IMR-90 (cell line): Measurements from ENCODE around the gene SH3BP4. TPM values are rescaled to one million over a fixed set of nuclear protein-coding genes. Genes with fewer than 3 reads are reported as not detected.

Experiments
- ATAC-seq: fragments of 200-7000 bp; cut with Tn5 transposase; 2 replicates; pipeline ENCODE4 v1.9.1; 2020; ENCODE audit warnings: low read depth, mild to moderate bottlenecking, moderate library complexity
- BruUV-seq: library from RNA; stranded (reverse); fragments of 400-500 nt; replicated peaks from 2 replicates; lab custom pipeline; 2021; lab: Mats Ljungman, UMichigan
- CTCF ChIA-PET: fragments of 300-600 bp; formaldehyde crosslinking; extraction: SDS; loops from one replicate; lab custom pipeline; 2021; ENCODE audit warnings: antibody characterized with exemption; lab: Yijun Ruan, JAX
- POLR2A ChIA-PET: fragments of 300-600 bp; sonication (Branson Sonifier 250); formaldehyde crosslinking; loops from one replicate; lab custom pipeline; 2022; ENCODE audit warnings: antibody characterized with exemption; ENCODE audit not compliant: unreplicated experiment; lab: Charles Lee
- DNase-seq: peaks from one replicate; pipeline ENCODE4 v3.0.0; 2013
- H2AFZ ChIP-seq: replicated peaks from 2 replicates; pipeline ENCODE3; 2013; ENCODE audit warnings: low read length, mild to moderate bottlenecking; ENCODE audit not compliant: poor library complexity
- H2AK5ac ChIP-seq: 2 replicates; pipeline ENCODE4 v1.6.1; 2013; ENCODE audit warnings: low read depth, low read length, inconsistent platforms
- H2AK9ac ChIP-seq: replicated peaks from 2 replicates; pipeline ENCODE3; 2013; ENCODE audit warnings: mild to moderate bottlenecking, low read depth, low read length, moderate library complexity; ENCODE audit not compliant: poor library complexity
- H2BK120ac ChIP-seq: 2 replicates; pipeline ENCODE4 v1.6.1; 2013; ENCODE audit warnings: low read depth, low read length, inconsistent platforms
- H2BK15ac ChIP-seq: 3 replicates; pipeline ENCODE4 v1.6.1; 2013; ENCODE audit warnings: low read depth, low read length, inconsistent platforms
- H2BK20ac ChIP-seq: 2 replicates; pipeline ENCODE4 v1.6.1; 2013; ENCODE audit warnings: low read depth, mild to moderate bottlenecking, inconsistent platforms, low read length, moderate library complexity
- H2BK5ac ChIP-seq: 2 replicates; pipeline ENCODE4 v1.6.1; 2013; ENCODE audit warnings: mild to moderate bottlenecking, low read depth, low read length, inconsistent platforms; ENCODE audit not compliant: poor library complexity, severe bottlenecking
- H3K14ac ChIP-seq: replicated peaks from 2 replicates; pipeline ENCODE4 v1.6.1; 2013; ENCODE audit warnings: low read depth, low read length, inconsistent platforms
- H3K18ac ChIP-seq: 2 replicates; pipeline ENCODE4 v1.6.1; 2013; ENCODE audit warnings: low read depth, low read length, control low read depth
- H3K23ac ChIP-seq: 2 replicates; pipeline ENCODE4 v1.6.1; 2013; ENCODE audit warnings: low read depth, low read length, inconsistent platforms
- H3K27ac ChIP-seq: 2 replicates; pipeline ENCODE4 v1.5.1; 2013; ENCODE audit warnings: mild to moderate bottlenecking, control low read depth, low read length; ENCODE audit not compliant: insufficient read depth
- H3K27me3 ChIP-seq: 2 replicates; pipeline ENCODE4 v1.6.1; 2013; ENCODE audit warnings: low read length; ENCODE audit not compliant: control insufficient read depth, insufficient read depth
- H3K36me3 ChIP-seq: 2 replicates; pipeline ENCODE4 v1.6.1; 2013; ENCODE audit warnings: low read length, mixed read lengths; ENCODE audit not compliant: control insufficient read depth, insufficient read depth
- H3K4ac ChIP-seq: 2 replicates; pipeline ENCODE4 v1.6.1; 2013; ENCODE audit warnings: low read depth, low read length, inconsistent platforms
- H3K4me1 ChIP-seq: 2 replicates; pipeline ENCODE4 v1.6.1; 2013; ENCODE audit warnings: low read length, mixed read lengths; ENCODE audit not compliant: control insufficient read depth, insufficient read depth
- H3K4me2 ChIP-seq: 2 replicates; pipeline ENCODE4 v1.6.1; 2013; ENCODE audit warnings: low read depth, mild to moderate bottlenecking, control low read depth, low read length, moderate library complexity
- H3K4me3 ChIP-seq: 2 replicates; pipeline ENCODE4 v1.5.1; 2013; ENCODE audit warnings: low read depth, mild to moderate bottlenecking, control low read depth, low read length, moderate library complexity; ENCODE audit not compliant: insufficient read depth
- H3K56ac ChIP-seq: 2 replicates; pipeline ENCODE4 v1.6.1; 2013; ENCODE audit warnings: low read length, inconsistent platforms; ENCODE audit not compliant: insufficient read depth; ENCODE audit errors: extremely low read depth
- H3K79me1 ChIP-seq, 2 experiments: 2 replicates each; pipeline ENCODE4 v1.6.1; 2013; ENCODE audit warnings: low read length in 2 of 2, inconsistent platforms in 1 of 2, low read depth in 1 of 2
- H3K9ac ChIP-seq: 2 replicates; pipeline ENCODE4 v1.6.1; 2013; ENCODE audit warnings: low read depth, low read length, control low read depth
- H3K9me1 ChIP-seq: 2 replicates; pipeline ENCODE4 v1.6.1; 2013; ENCODE audit warnings: low read length, inconsistent platforms; ENCODE audit not compliant: insufficient read depth
- H3K9me3 ChIP-seq: 2 replicates; pipeline ENCODE4 v1.6.1; 2013; ENCODE audit warnings: low read length; ENCODE audit not compliant: control insufficient read depth, insufficient read depth
- H4K20me1 ChIP-seq: 2 replicates; pipeline ENCODE4 v1.6.1; 2013; ENCODE audit warnings: low read length, inconsistent platforms; ENCODE audit not compliant: insufficient read depth
- H4K5ac ChIP-seq: 2 replicates; pipeline ENCODE4 v1.6.1; 2013; ENCODE audit warnings: mild to moderate bottlenecking, low read depth, low read length, control low read depth
- H4K8ac ChIP-seq, 2 experiments: 2 replicates each; pipeline ENCODE4 v1.6.1; 2013; ENCODE audit warnings: low read depth in 2 of 2, low read length in 2 of 2, control low read depth in 1 of 2, inconsistent platforms in 1 of 2
- H4K91ac ChIP-seq: 2 replicates; pipeline ENCODE4 v1.6.1; 2013; ENCODE audit warnings: low read depth, low read length, inconsistent platforms; ENCODE audit not compliant: insufficient read depth
- CEBPB ChIP-seq: IDR thresholded peaks from 2 replicates; pipeline ENCODE4 v1.6.1; 2012; ENCODE audit warnings: low read depth, low read length, improper control_type of control experiment
- FOS ChIP-seq: fragments of 150-350 bp; IDR thresholded peaks from 2 replicates; pipeline ENCODE4 v1.6.1; 2016; ENCODE audit warnings: low read depth, low read length
- MAZ ChIP-seq: IDR thresholded peaks from 2 replicates; pipeline ENCODE4 v1.6.1; 2012; ENCODE audit warnings: low read depth, mild to moderate bottlenecking, low read length, improper control_type of control experiment, moderate library complexity, borderline replicate concordance
- NFE2L2 ChIP-seq: fragments of 150-350 bp; IDR thresholded peaks from 2 replicates; pipeline ENCODE4 v1.6.1; 2016; ENCODE audit warnings: low read depth, mild to moderate bottlenecking, low read length
- RAD21 ChIP-seq: IDR thresholded peaks from 2 replicates; pipeline ENCODE4 v1.6.1; 2012; ENCODE audit warnings: low read length, improper control_type of control experiment
- SMC3 ChIP-seq: fragments of 150-350 bp; IDR thresholded peaks from 2 replicates; pipeline ENCODE4 v1.6.1; 2016; ENCODE audit warnings: low read depth, mild to moderate bottlenecking, antibody characterized with exemption, low read length, moderate library complexity
- WGBS, 2 experiments: methylation state at CpG; one replicate each; pipeline versions ENCODE4 v1.1.5 to v1.1.7; 2013; ENCODE audit warnings: missing lambda C conversion rate in 2 of 2; ENCODE audit not compliant: insufficient read length in 1 of 2; ENCODE audit errors: extremely low coverage in 2 of 2; 5-methylcytosine and 5-hydroxymethylcytosine counted together
- dilution Hi-C: fragments of 300-500 bp; cut with HindIII; formaldehyde crosslinking; loops from one replicate; pipeline ENCODE4 v1.14.3; 2018; ENCODE audit warnings: low sequenced_read_pairs; ENCODE audit not compliant: unreplicated experiment
- in situ Hi-C: fragments of 300-500 bp; cut with MboI; formaldehyde crosslinking; loops from 3 replicates; pipeline ENCODE4 v1.14.3; 2019; ENCODE audit warnings: low sequenced_read_pairs, inconsistent platforms, mixed read lengths
- intact Hi-C: fragments of 100-400 bp; cut with micrococcal nuclease; formaldehyde crosslinking; loops from 2 replicates; pipeline ENCODE4 v1.10.0; 2022
- polyA plus RNA-seq, 3 experiments: library from polyadenylated mRNA; depleted of rRNA; stranded (reverse); fragments of >200 nt; gene quantifications; 2 replicates each; pipeline ENCODE4 v1.2.3, GENCODE V29; 2012; ENCODE audit warnings: low replicate concordance in 1 of 3
- total RNA-seq: library from RNA; depleted of rRNA; stranded (reverse); fragments of >200 nt; gene quantifications from 2 replicates; pipeline ENCODE4 v1.2.3, GENCODE V29; 2012
- TF ChIP-seq, protein P1 (sequence below): fragments of 150-350 bp; IDR thresholded peaks from 2 replicates; pipeline ENCODE4 v1.6.1; 2017; ENCODE audit warnings: mild to moderate bottlenecking, antibody characterized with exemption, low read length, low read depth
- TF ChIP-seq, protein P2 (sequence below): conservative IDR thresholded peaks from 2 replicates; pipeline ENCODE4 v1.5.1; 2012; ENCODE audit warnings: mild to moderate bottlenecking, low read depth, low read length, improper control_type of control experiment

SH3BP4 gene
- total and polyA plus RNA-seq, 2 of the 4 experiments (the other 2 are of a cell fraction), result 104 to 122 TPM

- Histone ChIP-seq H3K23ac (no peak overlapping the region), H2AK9ac (no peak overlapping the region), H2BK15ac (no peak overlapping the region; the same call in 2 of the 3 replicates), H4K20me1 (peaks cover 82% of the 10 kb centered on the region), H2BK20ac (0 out of 2 replicates have a peak overlapping the region, but pooled peaks have one; percentile 23), H3K56ac (no peak overlapping the region), H3K9me1 (peaks cover 52% of the 10 kb centered on the region), H3K9ac (no peak overlapping the region), H3K27ac (peak overlapping the region; percentile 13; the same call in 1 of the 2 replicates), H2AFZ (peak overlapping the region; percentile 38), H4K8ac (peak overlapping the region; percentile 3 to 16; a peak in 2 of 4 replicates), H2AK5ac (peak overlapping the region; percentile 27; the same call in 1 of the 2 replicates), H3K9me3 (no peaks in the 10 kb centered on the region), H2BK120ac (no peak overlapping the region), H3K4ac (no peak overlapping the region), H4K5ac (no peak overlapping the region), H4K91ac (no peak overlapping the region; the same call in 1 of the 2 replicates), H3K79me1 (peaks cover 44 to 90% of the 10 kb centered on the region in 2 experiments), H3K4me1 (peaks cover 20% of the 10 kb centered on the region), H3K36me3 (peaks cover 75% of the 10 kb centered on the region), H3K14ac (peak overlapping the region; percentile 47; the same call in 1 of the 2 replicates), H2BK5ac (no peak overlapping the region), H3K18ac (no peak overlapping the region), H3K4me3 (no peak overlapping the region), H3K4me2 (no peak overlapping the region), H3K27me3 (no peaks in the 10 kb centered on the region)
- DNase-seq (no peak), ATAC-seq (no peak)
- intact Hi-C loops (loop anchor here (5.0 kb wide), 1 partner anchor 497 kb away; no protein-coding TSS in a partner anchor), in situ Hi-C loops (no loop called here), dilution Hi-C loops (no loop called here)
- BruUV-seq, result no TSS peak
- ChIA-PET CTCF (no interaction called here), POLR2A (no interaction called here)
- WGBS, 2 experiments, result 87% methylated on average over 3 of the region's 8 CpGs; no CpG with 5 or more reads in 1 of the 2 experiments
- TF ChIP-seq, protein P1, sequence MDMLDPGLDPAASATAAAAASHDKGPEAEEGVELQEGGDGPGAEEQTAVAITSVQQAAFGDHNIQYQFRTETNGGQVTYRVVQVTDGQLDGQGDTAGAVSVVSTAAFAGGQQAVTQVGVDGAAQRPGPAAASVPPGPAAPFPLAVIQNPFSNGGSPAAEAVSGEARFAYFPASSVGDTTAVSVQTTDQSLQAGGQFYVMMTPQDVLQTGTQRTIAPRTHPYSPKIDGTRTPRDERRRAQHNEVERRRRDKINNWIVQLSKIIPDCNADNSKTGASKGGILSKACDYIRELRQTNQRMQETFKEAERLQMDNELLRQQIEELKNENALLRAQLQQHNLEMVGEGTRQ, result no peak
- TF ChIP-seq RAD21, result no peak
- TF ChIP-seq NFE2L2, result no peak
- no peak for TF ChIP-seq FOS
- TF ChIP-seq CEBPB, result no peak
- no peak for TF ChIP-seq SMC3
- no peak for TF ChIP-seq MAZ
- TF ChIP-seq, protein P2, sequence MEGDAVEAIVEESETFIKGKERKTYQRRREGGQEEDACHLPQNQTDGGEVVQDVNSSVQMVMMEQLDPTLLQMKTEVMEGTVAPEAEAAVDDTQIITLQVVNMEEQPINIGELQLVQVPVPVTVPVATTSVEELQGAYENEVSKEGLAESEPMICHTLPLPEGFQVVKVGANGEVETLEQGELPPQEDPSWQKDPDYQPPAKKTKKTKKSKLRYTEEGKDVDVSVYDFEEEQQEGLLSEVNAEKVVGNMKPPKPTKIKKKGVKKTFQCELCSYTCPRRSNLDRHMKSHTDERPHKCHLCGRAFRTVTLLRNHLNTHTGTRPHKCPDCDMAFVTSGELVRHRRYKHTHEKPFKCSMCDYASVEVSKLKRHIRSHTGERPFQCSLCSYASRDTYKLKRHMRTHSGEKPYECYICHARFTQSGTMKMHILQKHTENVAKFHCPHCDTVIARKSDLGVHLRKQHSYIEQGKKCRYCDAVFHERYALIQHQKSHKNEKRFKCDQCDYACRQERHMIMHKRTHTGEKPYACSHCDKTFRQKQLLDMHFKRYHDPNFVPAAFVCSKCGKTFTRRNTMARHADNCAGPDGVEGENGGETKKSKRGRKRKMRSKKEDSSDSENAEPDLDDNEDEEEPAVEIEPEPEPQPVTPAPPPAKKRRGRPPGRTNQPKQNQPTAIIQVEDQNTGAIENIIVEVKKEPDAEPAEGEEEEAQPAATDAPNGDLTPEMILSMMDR, result no peak
Measured at GRCh38 chr2:235049719-235050118, 97.9 kb downstream of the SH3BP4 start.
